ENCODE measurements around the gene SUSD4. TPM values are rescaled to one million over a fixed set of nuclear protein-coding genes. Genes with fewer than 3 reads are reported as not detected.
"Not testable (repeated sequence)": the region's sequence is repeated elsewhere in the genome, so short reads cannot be mapped to it uniquely, and the experiment has no call there.

Gene SUSD4
- total and polyA plus RNA-seq, 2 donors (not counting 3 experiments of a cell fraction or from before 2014, with no cell fraction given): not detected

DNA sequence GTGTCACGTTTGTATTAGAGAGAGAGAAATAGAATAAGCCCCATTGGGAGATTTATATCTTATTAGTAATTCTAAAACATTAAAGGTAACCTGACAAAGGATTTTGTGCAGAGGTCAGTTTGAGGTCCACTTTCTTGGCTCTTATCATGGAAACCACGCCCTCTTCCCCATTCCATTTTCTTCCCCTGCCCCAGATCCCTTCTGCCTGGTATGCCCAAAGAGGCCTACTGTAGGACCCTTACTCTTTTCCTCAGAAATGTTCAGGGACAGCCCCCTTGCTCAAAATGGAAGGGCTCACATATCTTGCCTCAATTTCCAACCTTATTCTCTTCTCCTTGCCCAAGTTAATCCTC, 38.8 kb upstream of the SUSD4 start:
- H3K4me3 ChIP-seq (replicated peaks in 1 of 3; ENCODE audit: insufficient read depth in 1 of 3, low read depth in 1 of 3, low read length in 3 of 3): no peak overlapping the region
- intact Hi-C loops (cut with micrococcal nuclease): no loop called here
- DNase-seq (ENCODE audit: low read depth, low spot score) (no peak), FAIRE-seq (no peak)
- no peaks in the 10 kb centered on the region for H3K9me1 ChIP-seq (replicated peaks; ENCODE audit: control insufficient read depth, extremely low read depth, insufficient read depth, low read length)
- no peak overlapping the region for H2AFZ ChIP-seq (ENCODE audit: low read depth, low read length)
- CTCF ChIA-PET: no interaction called here
- no peaks in the 10 kb centered on the region for H3K79me2 ChIP-seq (ENCODE audit: control insufficient read depth, insufficient read depth, low read length)
- no TSS peak for BruUV-seq (replicated peaks)
- TF ChIP-seq POLR2A (IDR thresholded peaks at IDR 0.05; ENCODE audit: low read depth, low read length) (no peak), JUN (IDR thresholded peaks at IDR 0.05; ENCODE audit: borderline replicate concordance, insufficient read depth, insufficient read length, low read depth) (no peak)
- H3K27me3 ChIP-seq (ENCODE audit: control insufficient read depth in 2 of 2, insufficient read depth in 2 of 2, low read length in 2 of 2): no peaks in the 10 kb centered on the region
- dilution Hi-C loops (cut with MboI; ENCODE audit: extremely low pct_ligation_motif_present, low sequenced_read_pairs): no loop called here
- POLR2A ChIA-PET: no interaction called here
- H3K4me1 ChIP-seq (ENCODE audit: control insufficient read depth, extremely low read depth, insufficient read depth, low read length): no peaks in the 10 kb centered on the region
- H3K9ac ChIP-seq (replicated peaks; ENCODE audit: extremely low read depth, insufficient read depth, low read length): no peak overlapping the region
- no peaks in the 10 kb centered on the region for H3K36me3 ChIP-seq (ENCODE audit: control insufficient read depth in 2 of 2, extremely low read depth in 1 of 2, insufficient read depth in 2 of 2, low read length in 2 of 2)
- no peaks in the 10 kb centered on the region for H3K9me3 ChIP-seq (replicated peaks; ENCODE audit: control insufficient read depth, insufficient read depth, low read length)
- no peak overlapping the region for H3K27ac ChIP-seq (ENCODE audit: insufficient read depth, low read depth, low read length)
- H4K20me1 ChIP-seq (replicated peaks; ENCODE audit: control insufficient read depth, extremely low read depth, insufficient read depth, low read length): no peaks in the 10 kb centered on the region
- H3K4me2 ChIP-seq (ENCODE audit: insufficient read depth, low read length): no peak overlapping the region

DNA sequence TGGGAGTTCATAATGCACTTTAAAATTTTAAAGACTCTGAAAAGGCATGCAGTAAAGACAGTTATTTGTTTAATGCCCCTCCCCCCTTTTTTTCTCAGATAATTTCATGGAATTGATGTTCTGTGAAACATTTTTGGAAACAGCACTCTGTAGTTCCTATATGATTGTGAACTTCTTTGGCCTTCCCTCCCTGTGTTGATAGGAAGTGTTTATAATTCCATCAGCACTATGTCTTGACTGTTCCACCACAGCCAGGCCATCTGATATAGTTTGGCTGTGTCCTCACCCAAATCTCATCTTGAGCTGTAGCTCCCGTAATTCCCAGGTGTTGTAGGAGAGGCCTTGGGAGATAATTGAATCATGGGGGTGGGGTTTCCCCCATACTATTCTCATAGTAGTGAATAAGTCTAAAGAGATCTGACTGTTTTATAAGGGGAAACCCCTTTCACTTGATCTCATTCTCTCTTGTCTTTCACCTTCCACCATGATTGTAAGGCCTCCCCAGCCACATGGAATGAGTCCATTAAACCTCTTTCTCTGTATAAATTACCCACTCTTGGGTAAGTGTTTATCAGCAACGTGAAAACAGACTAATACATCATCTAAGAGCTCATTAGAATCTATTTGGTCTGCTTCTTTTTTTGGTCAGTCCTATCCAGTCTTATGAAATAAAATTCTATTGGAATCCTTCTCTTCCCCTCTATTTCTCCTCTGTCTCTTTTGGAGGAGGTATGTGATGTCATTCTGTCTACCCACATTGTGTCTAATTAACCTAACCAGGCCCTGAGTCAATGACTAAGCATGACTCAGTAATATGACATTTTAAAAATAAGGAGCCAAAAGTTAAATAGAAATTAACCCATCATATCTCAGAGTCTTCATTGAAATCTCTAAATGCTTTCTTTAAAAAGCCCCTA, 38.2 kb upstream of the SUSD4 start:
- DNase-seq (ENCODE audit: low read depth, low spot score): peak; percentile 10
- Histone ChIP-seq H3K4me2 (ENCODE audit: insufficient read depth, low read length) (no peak overlapping the region), H3K79me2 (ENCODE audit: control insufficient read depth, insufficient read depth, low read length) (no peaks in the 10 kb centered on the region), H3K36me3 (ENCODE audit: control insufficient read depth in 2 of 2, extremely low read depth in 1 of 2, insufficient read depth in 2 of 2, low read length in 2 of 2) (no peaks in the 10 kb centered on the region), H3K4me1 (ENCODE audit: control insufficient read depth, extremely low read depth, insufficient read depth, low read length) (no peaks in the 10 kb centered on the region), H2AFZ (ENCODE audit: low read depth, low read length) (no peak overlapping the region), H3K27ac (ENCODE audit: insufficient read depth, low read depth, low read length) (no peak overlapping the region), H3K27me3 (ENCODE audit: control insufficient read depth in 2 of 2, insufficient read depth in 2 of 2, low read length in 2 of 2) (no peaks in the 10 kb centered on the region), H3K9me1 (replicated peaks; ENCODE audit: control insufficient read depth, extremely low read depth, insufficient read depth, low read length) (no peaks in the 10 kb centered on the region), H3K9me3 (replicated peaks; ENCODE audit: control insufficient read depth, insufficient read depth, low read length) (no peaks in the 10 kb centered on the region), H4K20me1 (replicated peaks; ENCODE audit: control insufficient read depth, extremely low read depth, insufficient read depth, low read length) (no peaks in the 10 kb centered on the region), H3K4me3 (replicated peaks in 1 of 3; ENCODE audit: insufficient read depth in 1 of 3, low read depth in 1 of 3, low read length in 3 of 3) (no peak overlapping the region), H3K9ac (replicated peaks; ENCODE audit: extremely low read depth, insufficient read depth, low read length) (no peak overlapping the region)
- no peak for FAIRE-seq
- ChIA-PET POLR2A (no interaction called here), CTCF (no interaction called here)
- dilution Hi-C loops (cut with MboI; ENCODE audit: extremely low pct_ligation_motif_present, low sequenced_read_pairs): no loop called here
- intact Hi-C loops (cut with micrococcal nuclease): no loop called here
- BruUV-seq (replicated peaks): no TSS peak
- TF ChIP-seq JUN (IDR thresholded peaks at IDR 0.05; ENCODE audit: borderline replicate concordance, insufficient read depth, insufficient read length, low read depth): peak; percentile 25
- TF ChIP-seq MYC (IDR thresholded peaks at IDR 0.05; ENCODE audit: low read depth, low read length): no peak
- no peak for TF ChIP-seq GATA2 (IDR thresholded peaks at IDR 0.05; ENCODE audit: insufficient read depth, insufficient read length, low read depth, low read length)
- no peak for TF ChIP-seq POLR2AphosphoS5 (IDR thresholded peaks at IDR 0.05; ENCODE audit: insufficient read depth, low read depth, low read length)
- TF ChIP-seq FOS (IDR thresholded peaks at IDR 0.05; ENCODE audit: borderline replicate concordance, insufficient read depth, low read length): peak; percentile 70

DNA sequence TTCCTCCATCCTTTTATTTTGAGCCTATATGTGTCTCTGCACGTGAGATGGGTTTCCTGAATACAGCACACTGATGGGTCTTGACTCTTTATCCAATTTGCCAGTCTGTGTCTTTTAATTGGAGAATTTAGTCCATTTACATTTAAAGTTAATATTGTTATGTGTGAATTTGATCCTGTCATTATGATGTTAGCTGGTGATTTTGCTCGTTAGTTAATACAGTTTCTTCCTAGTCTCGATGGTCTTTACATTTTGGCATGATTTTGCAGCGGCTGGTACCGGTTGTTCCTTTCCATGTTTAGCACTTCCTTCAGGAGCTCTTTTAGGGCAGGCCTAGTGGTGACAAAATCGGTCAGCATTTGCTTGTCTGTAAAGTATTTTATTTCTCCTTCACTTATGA, 35.4 kb upstream of the SUSD4 start:
- H3K4me1 ChIP-seq (ENCODE audit: control insufficient read depth, extremely low read depth, insufficient read depth, low read length); H3K9ac ChIP-seq (replicated peaks; ENCODE audit: extremely low read depth, insufficient read depth, low read length); CTCF ChIA-PET; dilution Hi-C loops (cut with MboI; ENCODE audit: extremely low pct_ligation_motif_present, low sequenced_read_pairs); H3K9me1 ChIP-seq (replicated peaks; ENCODE audit: control insufficient read depth, extremely low read depth, insufficient read depth, low read length); DNase-seq (ENCODE audit: low read depth, low spot score); H3K4me2 ChIP-seq (ENCODE audit: insufficient read depth, low read length); H4K20me1 ChIP-seq (replicated peaks; ENCODE audit: control insufficient read depth, extremely low read depth, insufficient read depth, low read length); H3K79me2 ChIP-seq (ENCODE audit: control insufficient read depth, insufficient read depth, low read length); BruUV-seq (replicated peaks); H3K27ac ChIP-seq (ENCODE audit: insufficient read depth, low read depth, low read length); H3K36me3 ChIP-seq (ENCODE audit: control insufficient read depth in 2 of 2, extremely low read depth in 1 of 2, insufficient read depth in 2 of 2, low read length in 2 of 2); H3K27me3 ChIP-seq (ENCODE audit: control insufficient read depth in 2 of 2, insufficient read depth in 2 of 2, low read length in 2 of 2); FAIRE-seq; H2AFZ ChIP-seq (ENCODE audit: low read depth, low read length); H3K4me3 ChIP-seq (replicated peaks in 1 of 3; ENCODE audit: insufficient read depth in 1 of 3, low read depth in 1 of 3, low read length in 3 of 3); POLR2A ChIA-PET; intact Hi-C loops (cut with micrococcal nuclease); H3K9me3 ChIP-seq (replicated peaks; ENCODE audit: control insufficient read depth, insufficient read depth, low read length): not testable (repeated sequence)
